NOMO-1 (cell line): ENCODE measurements around the gene PARP12.
A peak's percentile ranks its signal among the peaks of the same experiment; 100 is the strongest.

Source experiments
- DNase-seq, 2 experiments: peaks; one replicate each; lab custom pipeline; 2025; ENCODE audit not compliant: unreplicated experiment in 2 of 2; lab: John Stamatoyannopoulos, UW

The PARP12 gene

GRCh38 chr7:139992353-139993044, 70.3 kb downstream of the PARP12 start:
- peak; percentile 2 to 4 for DNase-seq

- no peak for DNase-seq
These were observed 70.8 kb downstream of the PARP12 start for GRCh38 chr7:139991911-139992310.

GRCh38 chr7:139991269-139991666, 71.5 kb downstream of the PARP12 start:
- DNase-seq = no peak

- DNase-seq = no peak
These were observed 72.0 kb downstream of the PARP12 start for GRCh38 chr7:139990571-139991268.

GRCh38 chr7:139990142-139990535, 72.6 kb downstream of the PARP12 start:
- DNase-seq = no peak

GRCh38 chr7:139989366-139990141, 73.2 kb downstream of the PARP12 start:
- DNase-seq = no peak

GRCh38 chr7:139987691-139988516, 74.8 kb downstream of the PARP12 start:
- DNase-seq = no peak

- DNase-seq = no peak
These were observed 76.9 kb downstream of the PARP12 start for GRCh38 chr7:139985811-139986210.

- DNase-seq = no peak
These were observed 77.9 kb downstream of the PARP12 start for GRCh38 chr7:139984642-139985539.

- DNase-seq = no peak
These were observed 79.5 kb downstream of the PARP12 start for GRCh38 chr7:139982927-139983920.

- DNase-seq = no peak
These were observed 81.2 kb downstream of the PARP12 start for GRCh38 chr7:139981511-139981895.

GRCh38 chr7:139976838-139977656, 85.7 kb downstream of the PARP12 start:
- no peak for DNase-seq

GRCh38 chr7:139976055-139976837, 86.5 kb downstream of the PARP12 start:
- DNase-seq = no peak

GRCh38 chr7:139974179-139974811, 88.5 kb downstream of the PARP12 start:
- no peak for DNase-seq
